ENCODE data around the gene CTSZ. TPM values are rescaled to one million over a fixed set of nuclear protein-coding genes. Genes with fewer than 3 reads are reported as not detected.

The CTSZ gene
- 73.7 and 87.8 TPM in 2 replicates for total RNA-seq

- FAIRE-seq (no peak), DNase-seq (ENCODE audit: low read depth) (no peak)
- TF ChIP-seq CTCF (IDR thresholded peaks at IDR 0.05; ENCODE audit: insufficient read depth, low read length, severe bottlenecking) = no peak
- no peaks in the 10 kb centered on the region for H3K27me3 ChIP-seq (ENCODE audit: control insufficient read depth, insufficient read depth, low read length)
- H3K4me3 ChIP-seq (ENCODE audit: low read depth, low read length) = peak within 1 kb of the TSS; percentile 70
- peaks cover 3% of the 10 kb centered on the region for H3K36me3 ChIP-seq (ENCODE audit: control insufficient read depth, insufficient read depth, low read length)
Measured at GRCh38 chr20:59006864-59007664, at the start of gene CTSZ. TSS of gene CTSZ (minus strand) at chr20:59007254. CDS start at chr20:59007128, 126 bp downstream.

DNA sequence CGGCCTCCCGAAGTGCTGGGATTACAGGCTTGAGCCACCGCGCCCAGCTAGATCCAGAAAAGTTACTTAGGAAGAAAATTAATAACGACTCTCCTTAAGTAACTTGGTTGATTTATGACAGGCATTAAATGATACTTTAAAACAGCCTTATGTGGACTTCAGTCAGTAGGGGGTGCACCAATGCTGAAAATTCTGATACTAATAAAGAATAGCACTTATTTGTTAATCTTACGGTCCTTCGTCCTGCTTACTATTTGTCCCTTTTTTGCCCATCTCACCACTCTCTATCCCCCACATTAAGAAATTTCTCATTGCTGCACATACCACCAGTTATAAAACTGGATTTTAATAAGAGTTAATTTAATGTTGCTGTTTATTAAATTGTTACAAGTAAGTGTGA, 48.2 kb upstream of the CTSZ start:
- FAIRE-seq = no peak
- Histone ChIP-seq H3K27me3 (ENCODE audit: control insufficient read depth, insufficient read depth, low read length) (no peaks in the 10 kb centered on the region), H3K4me3 (ENCODE audit: low read depth, low read length) (no peak overlapping the region), H3K36me3 (ENCODE audit: control insufficient read depth, insufficient read depth, low read length) (no peaks in the 10 kb centered on the region)
- TF ChIP-seq CTCF (IDR thresholded peaks at IDR 0.05; ENCODE audit: insufficient read depth, low read length, severe bottlenecking) = peak; percentile 28
- DNase-seq (ENCODE audit: low read depth) = peak; percentile 51

DNA sequence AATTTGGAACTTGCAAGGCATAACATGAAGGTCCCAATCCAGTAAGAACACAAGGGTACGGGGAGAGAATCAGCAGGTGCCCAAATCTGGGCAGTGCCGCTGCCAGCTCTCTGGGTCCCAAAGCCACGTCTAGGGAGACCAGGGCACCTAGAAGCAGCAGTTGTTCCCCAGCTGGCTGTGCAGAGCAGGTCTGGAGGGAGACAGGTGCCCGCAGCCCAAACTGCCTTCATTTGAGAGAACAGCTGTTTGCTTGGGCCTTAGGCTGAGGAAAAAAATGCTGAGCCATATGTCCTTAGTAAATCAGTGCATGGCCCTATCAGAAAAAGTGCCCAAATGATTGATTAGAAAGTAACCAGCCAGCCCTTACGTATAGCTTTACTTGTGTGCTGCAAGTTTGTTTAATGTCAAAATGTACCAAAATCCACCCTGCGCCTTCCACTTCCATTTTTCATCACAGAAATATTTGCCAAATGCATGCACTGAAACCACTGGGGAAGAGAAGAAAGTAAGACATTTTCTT, 44.7 kb upstream of the CTSZ start:
- TF ChIP-seq CTCF (IDR thresholded peaks at IDR 0.05; ENCODE audit: insufficient read depth, low read length, severe bottlenecking) = no peak
- Histone ChIP-seq H3K36me3 (ENCODE audit: control insufficient read depth, insufficient read depth, low read length) (no peaks in the 10 kb centered on the region), H3K27me3 (ENCODE audit: control insufficient read depth, insufficient read depth, low read length) (no peaks in the 10 kb centered on the region), H3K4me3 (ENCODE audit: low read depth, low read length) (no peak overlapping the region)
- no peak for FAIRE-seq
- DNase-seq (ENCODE audit: low read depth) = no peak

GRCh38 chr20:59050437-59050836, 43.4 kb upstream of the CTSZ start:
- no peak for DNase-seq (ENCODE audit: low read depth)
- Histone ChIP-seq H3K27me3 (ENCODE audit: control insufficient read depth, insufficient read depth, low read length) (no peaks in the 10 kb centered on the region), H3K4me3 (ENCODE audit: low read depth, low read length) (no peak overlapping the region), H3K36me3 (ENCODE audit: control insufficient read depth, insufficient read depth, low read length) (no peaks in the 10 kb centered on the region)
- TF ChIP-seq CTCF (IDR thresholded peaks at IDR 0.05; ENCODE audit: insufficient read depth, low read length, severe bottlenecking) = no peak
- FAIRE-seq = no peak

GRCh38 chr20:59048681-59049030, 41.6 kb upstream of the CTSZ start:
- Histone ChIP-seq H3K36me3 (ENCODE audit: control insufficient read depth, insufficient read depth, low read length) (no peaks in the 10 kb centered on the region), H3K27me3 (ENCODE audit: control insufficient read depth, insufficient read depth, low read length) (no peaks in the 10 kb centered on the region), H3K4me3 (ENCODE audit: low read depth, low read length) (no peak overlapping the region)
- TF ChIP-seq CTCF (IDR thresholded peaks at IDR 0.05; ENCODE audit: insufficient read depth, low read length, severe bottlenecking) = no peak
- FAIRE-seq = no peak
- no peak for DNase-seq (ENCODE audit: low read depth)

Measured in bronchial epithelial cell (primary cell).